OCI-LY7 (cell line): ENCODE data around the gene BRD1. TPM values are rescaled to one million over a fixed set of nuclear protein-coding genes. Genes with fewer than 3 reads are reported as not detected.

ENCODE experiments used
- BruUV-seq: library from RNA; stranded (reverse); fragments of 400-500 nt; replicated peaks from 2 replicates; lab custom pipeline; 2021; lab: Mats Ljungman, UMichigan
- CTCF ChIA-PET: fragments of 300-600 bp; sonication (Branson Sonifier 250); formaldehyde crosslinking; loops from one replicate; lab custom pipeline; 2022; ENCODE audit warnings: antibody characterized with exemption; ENCODE audit not compliant: unreplicated experiment; lab: Charles Lee
- POLR2A ChIA-PET: fragments of 300-600 bp; sonication (Branson Sonifier 250); formaldehyde crosslinking; loops from one replicate; lab custom pipeline; 2022; ENCODE audit warnings: antibody characterized with exemption; lab: Charles Lee
- DNase-seq: peaks from one replicate; pipeline ENCODE4 v3.0.0-alpha.2; 2015; ENCODE audit warnings: low spot score
- H2AFZ ChIP-seq: fragments of 200-600 bp; sonication (generic), shearing (Covaris generic); 2 replicates; pipeline ENCODE4 v1.6.1; 2014; ENCODE audit warnings: mild to moderate bottlenecking, antibody characterized with exemption, low read length, moderate library complexity
- H3K27ac ChIP-seq: fragments of 200-600 bp; sonication (generic); 2 replicates; pipeline ENCODE4 v1.5.1; 2014; ENCODE audit warnings: mixed run types, low read depth, mild to moderate bottlenecking, moderate library complexity, low read length, inconsistent platforms; ENCODE audit not compliant: poor library complexity, severe bottlenecking
- H3K36me3 ChIP-seq: fragments of 200-600 bp; sonication (generic); 2 replicates; pipeline ENCODE4 v1.6.1; 2014; ENCODE audit warnings: mild to moderate bottlenecking, antibody characterized with exemption, low read length, moderate library complexity, mixed read lengths; ENCODE audit not compliant: insufficient read depth
- H3K4me1 ChIP-seq: fragments of 200-600 bp; sonication (generic); 2 replicates; pipeline ENCODE4 v1.5.1; 2014; ENCODE audit warnings: mild to moderate bottlenecking, low read length; ENCODE audit not compliant: insufficient read depth, poor library complexity, severe bottlenecking
- H3K4me2 ChIP-seq: fragments of 200-600 bp; sonication (generic); 2 replicates; pipeline ENCODE4 v1.6.1; 2014; ENCODE audit warnings: mild to moderate bottlenecking, low read length
- H3K4me3 ChIP-seq: fragments of 200-600 bp; sonication (generic); 2 replicates; pipeline ENCODE4 v1.5.1; 2014; ENCODE audit warnings: mild to moderate bottlenecking, low read depth, low read length; ENCODE audit not compliant: poor library complexity, severe bottlenecking
- H3K79me2 ChIP-seq: fragments of 200-600 bp; sonication (generic); 2 replicates; pipeline ENCODE4 v1.6.1; 2016; ENCODE audit warnings: low read depth, mild to moderate bottlenecking, low read length, moderate library complexity, mixed read lengths; ENCODE audit not compliant: insufficient read depth
- H3K9me2 ChIP-seq: fragments of 200-600 bp; sonication (generic); 2 replicates; pipeline ENCODE4 v1.6.1; 2016; ENCODE audit warnings: mild to moderate bottlenecking, low read length, mixed read lengths; ENCODE audit not compliant: insufficient read depth
- H3K9me3 ChIP-seq: fragments of 200-600 bp; sonication (generic); 2 replicates; pipeline ENCODE4 v1.6.1; 2014; ENCODE audit warnings: mild to moderate bottlenecking, mixed run types, low read length, mixed read lengths
- H4K20me1 ChIP-seq: fragments of 200-600 bp; sonication (generic); 2 replicates; pipeline ENCODE4 v1.6.1; 2014; ENCODE audit warnings: mild to moderate bottlenecking, antibody characterized with exemption, low read length, moderate library complexity, mixed read lengths; ENCODE audit not compliant: insufficient read depth
- CTCF ChIP-seq: fragments of 200-600 bp; sonication (generic); conservative IDR thresholded peaks from 2 replicates; pipeline ENCODE4 v1.5.1; 2014; ENCODE audit warnings: mild to moderate bottlenecking, antibody characterized with exemption, low read length, moderate library complexity, mixed read lengths
- EZH2phosphoT487 ChIP-seq: fragments of 200-600 bp; sonication (generic); IDR thresholded peaks from 2 replicates; pipeline ENCODE4 v1.6.1; 2018; ENCODE audit warnings: low read depth, borderline replicate concordance, mild to moderate bottlenecking, mixed run types, antibody characterized with exemption, low read length, moderate library complexity, mixed read lengths
- intact Hi-C: fragments of 100-400 bp; cut with micrococcal nuclease; formaldehyde crosslinking; loops from one replicate; pipeline ENCODE4 v1.10.0; 2022; ENCODE audit not compliant: unreplicated experiment
- total RNA-seq, 2 experiments: library from RNA; depleted of rRNA in 1 of 2; stranded (reverse); fragments of >200 nt in 1 of 2; shearing (Covaris generic) in 1 of 2; gene quantifications; 2 replicates each; pipeline ENCODE4 v1.2.3, GENCODE V29; 2014 to 2022

BRD1 gene
- total RNA-seq, 2 experiments from 2014 or later, result 38.1 to 46.6 TPM

GRCh38 chr22:49770547-49771265 lies 57.0 kb downstream of the BRD1 start:
- H3K4me2 ChIP-seq, result no peak overlapping the region
- BruUV-seq, result no TSS peak
- TF ChIP-seq EZH2phosphoT487 (no peak), CTCF (no peak)
- peaks cover 32% of the 10 kb centered on the region for H3K36me3 ChIP-seq
- H2AFZ ChIP-seq, result no peak overlapping the region
- no peaks in the 10 kb centered on the region for H3K4me1 ChIP-seq
- intact Hi-C loops, result no loop called here
- no peak overlapping the region for H3K27ac ChIP-seq
- CTCF ChIA-PET, result no interaction called here
- DNase-seq, result no peak
- POLR2A ChIA-PET, result no interaction called here
- H3K9me2 ChIP-seq, result no peaks in the 10 kb centered on the region
- peaks cover 11% of the 10 kb centered on the region; the same call in 1 of the 2 replicates for H3K9me3 ChIP-seq
- no peaks in the 10 kb centered on the region for H3K79me2 ChIP-seq
- no peaks in the 10 kb centered on the region for H4K20me1 ChIP-seq
- no peak overlapping the region for H3K4me3 ChIP-seq

- intact Hi-C loops, result no loop called here
- H3K4me2 ChIP-seq, result no peak overlapping the region
- TF ChIP-seq CTCF, result no peak
- H3K9me2 ChIP-seq, result no peaks in the 10 kb centered on the region
- H2AFZ ChIP-seq, result no peak overlapping the region
- ChIA-PET POLR2A (no interaction called here), CTCF (no interaction called here)
- no peak overlapping the region for H3K27ac ChIP-seq
- H3K79me2 ChIP-seq, result no peaks in the 10 kb centered on the region
- no peaks in the 10 kb centered on the region for H4K20me1 ChIP-seq
- H3K4me1 ChIP-seq, result no peaks in the 10 kb centered on the region
- H3K4me3 ChIP-seq, result no peak overlapping the region
- H3K36me3 ChIP-seq, result peaks cover 25% of the 10 kb centered on the region
- BruUV-seq, result no TSS peak
- peaks cover 11% of the 10 kb centered on the region; the same call in 1 of the 2 replicates for H3K9me3 ChIP-seq
- no peak for DNase-seq
Measured at GRCh38 chr22:49769691-49770546, 57.8 kb downstream of the BRD1 start.
